ENCODE results near the gene AFF4. TPM values are rescaled to one million over a fixed set of nuclear protein-coding genes. Genes with fewer than 3 reads are reported as not detected.

Gene AFF4
- total and polyA plus RNA-seq, 12 donors = 9.7 to 158 (median 83.0) TPM

DNA sequence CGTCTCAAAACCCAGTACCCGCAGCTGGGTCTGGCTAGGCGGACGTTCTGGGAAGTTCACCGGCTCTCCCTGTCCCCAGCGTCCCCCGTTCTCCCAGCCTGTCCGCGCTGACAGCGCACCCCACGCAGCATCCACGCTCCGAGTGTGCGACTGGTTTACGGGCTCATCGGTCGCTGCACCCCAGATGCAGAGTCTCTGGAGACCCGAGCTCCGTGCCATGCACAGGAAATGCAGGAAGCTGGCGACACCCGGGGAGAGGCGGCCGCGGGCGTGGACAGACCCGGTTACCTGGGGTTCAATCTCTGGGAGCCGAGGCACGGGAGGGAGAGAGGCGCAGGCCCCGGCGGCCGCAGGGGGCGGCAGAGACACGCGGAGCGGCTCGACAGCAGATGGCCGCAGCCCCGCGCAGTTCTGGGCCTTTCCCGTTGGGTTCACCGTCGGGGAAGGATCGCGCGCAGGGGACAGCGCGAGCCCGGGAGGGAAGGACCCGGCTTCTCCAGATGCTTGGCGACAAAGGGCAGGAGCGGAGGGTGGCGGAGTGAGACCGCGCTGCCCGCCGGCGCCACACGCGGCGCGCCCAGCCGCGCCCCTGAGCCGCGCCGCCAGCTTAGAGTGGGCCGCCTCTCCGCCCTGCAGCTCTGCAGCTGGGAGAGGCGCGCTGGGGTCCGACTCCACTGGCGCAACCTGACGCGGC, 133.5 kb downstream of the AFF4 start:
- peak; percentile 65 to 87 (median 78) for DNase-seq
- Histone ChIP-seq H3K27ac (peak overlapping the region in 3 of 5 donors; percentile 50 to 81 (median 73)), H3K4me3 (peak overlapping the region in 3 of 4 donors; percentile 25 to 81 (median 50)), H3K4me1 (replicated peaks in 1 of 2) (peaks cover 6 to 7% of the 10 kb centered on the region in 2 donors), H3K27me3 (no peaks in the 10 kb centered on the region), H3K36me3 (replicated peaks in 1 of 2) (no peaks in the 10 kb centered on the region), H3K9me3 (replicated peaks in 1 of 3) (no peaks in the 10 kb centered on the region)
- WGBS, 4 donors = 2 to 10% (median 5%) methylated on average over 2 to 75 of the region's 75 CpGs
- intact Hi-C loops (cut with DNase I) = loop anchor here in 1 of 2 donors (5.0 kb wide), 1 partner anchor 37 kb away; the partner anchor contains the start of genes GDF9 and UQCRQ
- TF ChIP-seq, protein P1, sequence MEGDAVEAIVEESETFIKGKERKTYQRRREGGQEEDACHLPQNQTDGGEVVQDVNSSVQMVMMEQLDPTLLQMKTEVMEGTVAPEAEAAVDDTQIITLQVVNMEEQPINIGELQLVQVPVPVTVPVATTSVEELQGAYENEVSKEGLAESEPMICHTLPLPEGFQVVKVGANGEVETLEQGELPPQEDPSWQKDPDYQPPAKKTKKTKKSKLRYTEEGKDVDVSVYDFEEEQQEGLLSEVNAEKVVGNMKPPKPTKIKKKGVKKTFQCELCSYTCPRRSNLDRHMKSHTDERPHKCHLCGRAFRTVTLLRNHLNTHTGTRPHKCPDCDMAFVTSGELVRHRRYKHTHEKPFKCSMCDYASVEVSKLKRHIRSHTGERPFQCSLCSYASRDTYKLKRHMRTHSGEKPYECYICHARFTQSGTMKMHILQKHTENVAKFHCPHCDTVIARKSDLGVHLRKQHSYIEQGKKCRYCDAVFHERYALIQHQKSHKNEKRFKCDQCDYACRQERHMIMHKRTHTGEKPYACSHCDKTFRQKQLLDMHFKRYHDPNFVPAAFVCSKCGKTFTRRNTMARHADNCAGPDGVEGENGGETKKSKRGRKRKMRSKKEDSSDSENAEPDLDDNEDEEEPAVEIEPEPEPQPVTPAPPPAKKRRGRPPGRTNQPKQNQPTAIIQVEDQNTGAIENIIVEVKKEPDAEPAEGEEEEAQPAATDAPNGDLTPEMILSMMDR (IDR thresholded peaks at IDR 0.05) = peak; percentile 60 to 88 (median 76)
- peak; percentile 14 to 16 for TF ChIP-seq POLR2A (IDR thresholded peaks at IDR 0.05)

DNA sequence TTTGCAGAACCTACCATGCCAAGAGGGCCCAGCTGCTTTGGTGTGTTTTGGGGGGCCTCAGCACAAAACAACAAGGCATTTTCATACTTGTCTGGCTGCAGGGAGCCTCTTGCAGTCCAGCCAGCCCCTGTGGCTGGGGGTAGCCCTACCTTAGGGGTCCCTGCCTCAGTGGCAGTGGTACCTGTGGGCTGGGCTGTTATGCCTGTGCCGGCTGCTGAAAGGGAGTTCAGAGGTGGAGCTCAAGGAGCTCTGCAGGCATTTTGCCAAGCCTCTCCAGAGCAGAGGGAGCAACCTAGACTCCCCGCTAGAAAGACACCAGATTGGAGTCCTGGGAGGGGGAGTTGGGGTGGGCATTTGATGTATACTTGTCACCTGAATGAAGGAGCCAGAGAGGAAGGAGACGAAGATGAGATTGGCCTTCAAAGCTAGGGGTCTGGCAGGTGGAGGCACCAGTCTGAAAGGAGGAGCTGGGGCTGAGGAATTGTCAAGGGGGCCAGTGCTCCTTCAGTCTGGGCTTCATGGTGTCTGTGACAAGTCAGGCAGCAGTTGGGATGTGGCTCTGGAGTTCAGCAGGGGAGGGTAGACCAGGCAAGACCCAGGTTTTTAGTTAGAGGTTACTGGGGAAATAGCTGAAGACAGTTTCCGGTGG, 134.5 kb downstream of the AFF4 start:
- H3K36me3 ChIP-seq (replicated peaks in 1 of 2) = no peaks in the 10 kb centered on the region
- H3K27ac ChIP-seq = peak overlapping the region in 1 of 5 donors; percentile 81
- H3K4me3 ChIP-seq = peak overlapping the region in 1 of 4 donors; percentile 81
- H3K4me1 ChIP-seq (replicated peaks in 1 of 2) = peaks cover 6 to 7% of the 10 kb centered on the region in 2 donors
- WGBS, 4 donors = 67 to 79% (median 77%) methylated on average over 4 of the region's 4 CpGs
- no peak for TF ChIP-seq POLR2A (IDR thresholded peaks at IDR 0.05)
- TF ChIP-seq, protein P1 (IDR thresholded peaks at IDR 0.05) = no peak
- no peaks in the 10 kb centered on the region for H3K9me3 ChIP-seq (replicated peaks in 1 of 3)
- no peaks in the 10 kb centered on the region for H3K27me3 ChIP-seq
- DNase-seq = no peak
- intact Hi-C loops (cut with DNase I) = no loop called here

DNA sequence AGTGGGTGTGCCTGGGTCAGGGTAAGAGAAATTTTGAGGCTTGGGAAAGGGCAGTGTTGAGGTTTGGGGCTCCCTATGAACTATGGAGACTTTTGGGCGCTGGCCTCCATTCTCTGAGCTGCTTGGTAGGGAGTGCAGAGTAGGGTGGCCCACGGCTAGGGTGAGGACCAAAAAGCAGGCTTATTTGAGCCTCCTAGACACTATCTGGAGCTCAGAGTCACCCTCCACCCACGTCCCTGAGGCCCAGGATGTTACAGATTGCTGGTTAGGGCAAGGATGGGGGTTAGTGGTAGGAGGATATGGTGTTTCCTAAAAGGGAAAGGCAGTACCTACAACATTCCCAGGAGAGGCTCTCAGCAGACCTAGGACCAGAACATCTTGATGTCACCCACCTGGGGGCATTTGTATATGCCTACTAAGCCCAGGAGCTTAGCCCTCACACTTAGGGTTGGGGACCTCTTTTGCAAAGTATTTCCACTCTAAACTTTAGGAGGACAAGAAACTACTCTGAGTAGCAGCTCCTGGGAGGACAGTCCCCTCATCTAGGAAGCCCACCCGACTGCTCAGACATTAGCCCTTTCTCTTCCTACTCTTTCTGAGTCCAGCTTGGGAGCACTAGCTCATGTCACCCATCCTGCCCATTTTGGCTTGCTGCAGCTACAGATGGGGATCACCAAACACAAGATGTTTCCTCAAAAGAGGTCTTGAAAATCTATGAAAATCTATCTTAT, 135.3 kb downstream of the AFF4 start:
- intact Hi-C loops (cut with DNase I) = no loop called here

More for the DNA sequence above, 135.3 kb downstream of the AFF4 start:
- TF ChIP-seq POLR2A (IDR thresholded peaks at IDR 0.05) = no peak
- TF ChIP-seq, protein P1 (IDR thresholded peaks at IDR 0.05) = no peak
- no peak overlapping the region for H3K4me3 ChIP-seq
- H3K36me3 ChIP-seq (replicated peaks in 1 of 2) = no peaks in the 10 kb centered on the region
- peaks cover 7 to 12% of the 10 kb centered on the region in 2 donors for H3K4me1 ChIP-seq (replicated peaks in 1 of 2)
- H3K27ac ChIP-seq = no peak overlapping the region
- no peak for DNase-seq
- no peaks in the 10 kb centered on the region for H3K27me3 ChIP-seq
- 90 to 100% (median 93%) methylated on average over 3 to 4 of the region's 4 CpGs for WGBS, 4 donors
- H3K9me3 ChIP-seq (replicated peaks in 1 of 3) = no peaks in the 10 kb centered on the region
